Upper lobe of right lung (tissue), 1 donor: ENCODE data around the gene SUMF1. TPM values are rescaled to one million over a fixed set of nuclear protein-coding genes. Genes with fewer than 3 reads are reported as not detected.

Source experiments
- ATAC-seq: fragments of 200-7000 bp; cut with Tn5 transposase; one replicate; pipeline ENCODE4 v1.9.1; 2020; ENCODE audit warnings: mild to moderate bottlenecking, moderate library complexity
- DNase-seq: peaks from one replicate; pipeline ENCODE4 v3.0.0-alpha.2; 2020
- H3K27ac ChIP-seq: fragments of 200-600 bp; one replicate; pipeline ENCODE4 v1.8.0; 2022
- H3K27me3 ChIP-seq: fragments of 200-600 bp; one replicate; pipeline ENCODE4 v1.8.0; 2022; ENCODE audit warnings: mild to moderate bottlenecking
- H3K36me3 ChIP-seq: fragments of 200-600 bp; one replicate; pipeline ENCODE4 v1.8.0; 2022
- H3K4me1 ChIP-seq: fragments of 200-600 bp; one replicate; pipeline ENCODE4 v1.8.0; 2022
- H3K4me3 ChIP-seq: fragments of 200-600 bp; one replicate; pipeline ENCODE4 v1.8.0; 2022; ENCODE audit warnings: mild to moderate bottlenecking
- H3K9me3 ChIP-seq: fragments of 200-600 bp; one replicate; pipeline ENCODE4 v1.8.0; 2022
- CTCF ChIP-seq: fragments of 200-600 bp; IDR thresholded peaks from one replicate; pipeline ENCODE4 v1.8.0; 2022; ENCODE audit warnings: antibody characterized with exemption
- intact Hi-C: fragments of 100-400 bp; cut with DNase I; formaldehyde crosslinking; loops from one replicate; pipeline ENCODE4 v1.11.0; 2022
- total RNA-seq: library from RNA; stranded (reverse); fragmentation: NEBNext Ultra II Directional; extraction: Animal tissue kit (Norgen Biotek cat#: 25700); gene quantifications from one replicate; pipeline ENCODE4 v1.2.1, GENCODE V29; 2021
- donor health status: DM: no; HTN: yes; CAD: no; lungs with severe emphysema.

SUMF1 gene
- total RNA-seq, 1 donor from 2014 or later, result 33.3 TPM

DNA sequence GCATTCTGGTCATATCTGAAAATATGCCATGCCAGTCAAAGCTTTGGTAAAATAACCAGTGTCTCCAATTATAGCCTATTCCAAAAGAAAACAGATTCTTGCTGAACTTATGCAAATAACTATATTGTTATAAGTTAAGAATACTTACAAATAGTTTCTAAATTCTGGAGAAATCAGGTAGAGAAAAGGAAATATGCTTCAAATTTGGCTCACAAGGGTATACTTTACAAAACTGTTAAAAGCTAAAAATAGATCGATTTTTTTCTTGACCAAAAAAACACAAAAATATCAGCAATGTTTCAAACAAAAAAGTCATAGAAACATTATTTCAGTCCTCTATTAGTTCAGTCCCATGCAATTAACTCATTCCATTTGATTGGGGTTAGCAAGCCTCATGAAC, 140.2 kb downstream of the SUMF1 start:
- Histone ChIP-seq H3K4me3 (no peak overlapping the region), H3K27me3 (no peaks in the 10 kb centered on the region), H3K36me3 (no peaks in the 10 kb centered on the region), H3K4me1 (peaks cover 3% of the 10 kb centered on the region), H3K27ac (no peak overlapping the region), H3K9me3 (no peaks in the 10 kb centered on the region)
- intact Hi-C loops, result no loop called here
- no peak for ATAC-seq
- DNase-seq, result no peak
- TF ChIP-seq CTCF, result no peak

- H3K4me3 ChIP-seq, result no peak overlapping the region
Observed at GRCh38 chr3:4323246-4324027, 143.6 kb downstream of the SUMF1 start.

DNA sequence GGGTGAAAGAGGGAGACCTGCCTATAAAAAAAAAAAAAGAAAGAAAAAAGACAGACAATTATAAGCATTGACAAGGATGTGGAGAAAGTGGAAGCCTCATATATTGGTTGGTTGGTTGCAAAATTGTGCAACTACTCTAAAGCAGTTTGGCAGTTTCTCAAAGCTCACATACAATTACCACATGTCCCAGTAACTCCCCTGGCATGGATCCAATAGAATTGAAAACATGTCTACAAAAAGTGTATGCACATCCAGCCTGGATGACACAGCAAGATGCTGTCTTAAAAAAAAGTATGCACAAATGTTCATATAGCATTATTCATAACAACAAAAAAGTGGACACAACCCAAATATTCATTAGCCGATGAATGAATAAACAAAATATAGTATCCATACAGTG, 144.4 kb downstream of the SUMF1 start:
- no peak overlapping the region for H3K4me3 ChIP-seq
- no peak overlapping the region for H3K27ac ChIP-seq
- no peaks in the 10 kb centered on the region for H3K27me3 ChIP-seq
- intact Hi-C loops, result no loop called here
- H3K36me3 ChIP-seq, result no peaks in the 10 kb centered on the region
- H3K4me1 ChIP-seq, result peaks cover 10% of the 10 kb centered on the region
- DNase-seq, result no peak
- H3K9me3 ChIP-seq, result no peaks in the 10 kb centered on the region
- ATAC-seq, result peak; percentile 24
- TF ChIP-seq CTCF, result no peak

More at GRCh38 chr3:4323246-4324027, 143.6 kb downstream of the SUMF1 start:
- DNase-seq, result no peak
- Histone ChIP-seq H3K4me1 (peaks cover 10% of the 10 kb centered on the region), H3K27ac (no peak overlapping the region), H3K36me3 (no peaks in the 10 kb centered on the region), H3K27me3 (no peaks in the 10 kb centered on the region), H3K9me3 (no peaks in the 10 kb centered on the region)
- intact Hi-C loops, result no loop called here
- TF ChIP-seq CTCF, result no peak
- ATAC-seq, result no peak

- no peak for DNase-seq
- H3K36me3 ChIP-seq, result peaks cover 6% of the 10 kb centered on the region
- no peak overlapping the region for H3K27ac ChIP-seq
- peaks cover 10% of the 10 kb centered on the region for H3K4me1 ChIP-seq
- ATAC-seq, result no peak
- H3K4me3 ChIP-seq, result no peak overlapping the region
- no peaks in the 10 kb centered on the region for H3K27me3 ChIP-seq
- H3K9me3 ChIP-seq, result no peaks in the 10 kb centered on the region
- TF ChIP-seq CTCF, result no peak
- intact Hi-C loops, result no loop called here
Observed at GRCh38 chr3:4321732-4322131, 145.3 kb downstream of the SUMF1 start.

DNA sequence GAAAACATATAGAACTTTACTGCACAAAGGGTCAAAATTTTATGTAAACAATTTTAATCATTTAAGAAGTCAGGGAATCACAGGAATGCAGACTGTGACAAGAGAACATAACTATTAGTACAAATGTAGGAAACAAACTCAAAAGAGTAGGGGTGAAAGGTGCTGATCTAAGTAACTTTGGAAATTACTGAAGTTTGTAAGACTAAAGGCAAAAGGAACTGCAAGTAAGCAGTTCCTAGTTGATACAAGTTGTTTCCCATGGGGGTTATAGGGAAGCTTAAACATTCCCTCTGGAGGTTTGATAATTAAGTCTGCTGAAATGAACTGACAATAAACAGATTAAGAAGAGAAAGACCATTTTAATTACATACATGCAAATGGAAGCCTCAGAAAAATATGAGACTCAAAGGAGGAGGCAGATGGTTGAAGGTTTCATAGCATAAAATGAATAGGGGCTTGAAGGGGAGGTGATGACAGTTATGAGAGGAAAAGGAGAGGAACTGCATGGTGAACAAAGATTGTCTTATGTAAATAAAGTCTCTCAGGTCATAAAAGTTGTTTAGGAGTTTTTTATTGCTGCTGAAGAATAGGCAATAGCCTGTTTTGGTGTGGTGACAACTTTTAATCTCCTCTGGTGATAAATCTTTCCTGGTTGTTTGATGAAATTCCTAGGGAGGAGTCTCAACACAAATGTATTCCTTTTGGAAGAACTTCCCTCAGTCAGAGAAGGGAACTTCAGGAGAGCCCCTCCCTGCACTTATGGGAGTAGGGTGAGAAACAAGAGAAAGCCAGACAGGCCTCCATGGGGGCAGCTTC, 146.8 kb downstream of the SUMF1 start:
- no peak for ATAC-seq
- Histone ChIP-seq H3K27ac (no peak overlapping the region), H3K4me1 (peaks cover 10% of the 10 kb centered on the region), H3K4me3 (no peak overlapping the region), H3K36me3 (peaks cover 11% of the 10 kb centered on the region), H3K9me3 (no peaks in the 10 kb centered on the region), H3K27me3 (no peaks in the 10 kb centered on the region)
- intact Hi-C loops, result no loop called here
- TF ChIP-seq CTCF, result no peak
- no peak for DNase-seq
